ENCODE data around the gene SP140L.
"Not testable (repeated sequence)": the region's sequence is repeated elsewhere in the genome, so short reads cannot be mapped to it uniquely, and the experiment has no call there.

SP140L gene

DNA sequence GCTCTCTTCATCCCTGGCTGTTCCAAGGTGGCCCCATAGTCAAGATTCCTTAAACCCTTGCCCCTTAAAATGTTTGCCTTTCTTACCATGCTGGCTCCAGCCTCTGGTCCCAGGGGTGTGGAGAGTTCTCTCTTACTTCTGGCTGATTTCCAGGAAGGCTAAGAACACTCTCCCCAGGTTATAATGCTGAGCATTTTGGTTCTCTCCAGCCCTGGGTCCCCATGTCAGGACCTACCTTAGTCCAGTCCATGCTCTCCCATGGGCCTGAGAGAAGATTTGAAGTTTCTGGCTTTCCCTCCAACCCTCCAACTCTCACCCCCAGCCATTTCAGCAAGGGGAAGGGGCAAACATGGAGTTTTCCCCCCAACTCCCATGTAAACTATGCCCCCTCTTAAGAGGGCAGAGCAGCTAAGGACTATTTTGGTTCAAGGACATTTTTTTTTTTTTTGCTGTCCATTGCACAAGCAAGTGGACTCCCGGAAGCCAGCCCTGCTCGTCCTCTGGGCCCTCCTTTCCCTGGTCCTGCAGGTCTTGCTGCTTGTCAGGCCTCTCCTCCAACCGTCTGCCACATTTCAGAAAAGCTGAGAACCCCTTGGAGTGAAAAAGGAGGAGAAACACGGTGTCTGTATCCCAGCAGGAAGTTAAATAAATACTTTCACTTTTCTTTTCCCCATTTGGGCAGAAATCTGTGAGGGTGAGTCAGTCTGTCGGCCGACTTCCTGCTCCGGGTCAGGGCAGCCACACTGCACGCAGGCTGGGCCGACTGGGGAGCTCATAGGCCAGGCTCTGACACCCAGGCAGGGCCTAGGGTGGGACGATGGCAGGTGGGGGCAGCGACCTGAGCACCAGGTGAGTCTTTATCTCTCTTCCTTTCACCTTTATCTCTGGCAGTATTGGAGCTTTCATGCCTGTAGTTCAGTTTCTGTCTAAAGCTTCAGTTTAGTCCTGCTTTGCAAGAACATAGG, at the start of gene SP140L:
Gene SP140L (plus strand): TSS at position 741 of the 965 bp plus-strand sequence. CDS start 77 bp downstream, at position 818.
- peak; percentile 12 for DNase-seq

DNA sequence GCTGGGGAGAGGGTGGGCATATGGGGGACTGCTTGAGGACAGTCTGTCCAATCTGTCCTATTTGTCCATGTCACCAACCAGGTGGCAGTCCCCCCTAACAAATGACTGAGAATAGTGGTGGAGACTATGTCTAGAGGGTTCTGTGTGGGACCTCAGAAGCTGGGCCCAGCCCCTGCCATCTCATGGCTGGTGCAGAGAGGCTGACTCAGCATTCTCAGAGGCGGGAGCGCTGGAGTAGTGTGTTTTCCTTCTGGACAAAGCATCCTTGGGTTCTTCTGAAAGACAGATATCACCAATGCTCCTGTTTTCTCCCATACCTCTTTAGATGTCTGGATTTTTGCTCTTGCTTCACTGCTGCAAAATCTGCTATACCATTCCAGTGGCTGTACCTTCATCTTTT, 44.1 kb upstream of the SP140L start:
- DNase-seq, result no peak

- no peak for DNase-seq
These were observed 40.9 kb upstream of the SP140L start for GRCh38 chr2:230286048-230286447.

- not testable (repeated sequence) for DNase-seq
These were observed 37.7 kb upstream of the SP140L start for GRCh38 chr2:230289311-230289710.

GRCh38 chr2:230295192-230295591, 31.8 kb upstream of the SP140L start:
- DNase-seq, result no peak

- DNase-seq, result no peak
These were observed 30.1 kb upstream of the SP140L start for GRCh38 chr2:230296917-230297316.

GRCh38 chr2:230299618-230300017, 27.4 kb upstream of the SP140L start:
- no peak for DNase-seq

DNA sequence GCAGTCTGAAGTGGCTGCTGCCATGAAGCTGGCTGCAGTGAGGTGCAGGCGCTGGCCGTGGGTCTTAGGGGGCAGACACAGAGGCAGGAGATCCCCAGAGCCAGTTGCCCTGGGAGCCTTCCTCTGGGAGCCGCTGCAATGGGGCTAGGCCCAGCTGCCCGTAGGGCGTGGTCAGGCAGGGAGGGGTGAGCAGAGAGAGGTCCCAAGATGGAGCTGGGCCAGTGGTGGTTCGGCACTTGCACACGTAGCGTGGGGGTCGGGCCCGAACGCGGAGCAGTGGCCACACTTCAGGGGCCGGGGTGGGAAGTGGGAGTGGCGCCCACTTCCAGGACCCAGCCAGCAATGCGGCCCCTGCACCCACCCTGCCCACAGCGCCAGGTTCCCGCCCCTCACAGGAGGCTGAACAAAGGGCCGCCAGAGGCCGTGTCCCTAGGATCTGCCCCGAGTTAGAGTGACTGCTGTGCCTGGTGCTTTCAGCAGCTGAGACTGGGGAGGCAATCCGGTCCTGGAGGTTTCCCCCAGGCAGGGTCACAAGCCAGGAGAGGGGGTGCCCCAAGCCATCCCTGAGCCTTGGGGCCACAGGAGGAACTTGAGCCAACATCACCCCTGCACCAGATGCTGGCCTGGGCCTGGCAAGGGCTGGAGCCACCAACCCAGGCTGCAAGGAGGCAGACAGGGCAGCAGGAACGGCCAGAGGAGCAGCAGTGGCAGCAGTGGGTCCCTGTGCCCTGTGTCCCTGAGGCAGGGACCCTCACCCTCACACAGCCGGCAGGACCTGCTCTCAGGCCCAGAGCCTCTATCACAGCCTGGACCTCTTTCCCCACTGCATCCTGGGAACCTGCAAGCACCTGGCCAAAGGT, 21.3 kb upstream of the SP140L start:
- DNase-seq, result no peak

DNA sequence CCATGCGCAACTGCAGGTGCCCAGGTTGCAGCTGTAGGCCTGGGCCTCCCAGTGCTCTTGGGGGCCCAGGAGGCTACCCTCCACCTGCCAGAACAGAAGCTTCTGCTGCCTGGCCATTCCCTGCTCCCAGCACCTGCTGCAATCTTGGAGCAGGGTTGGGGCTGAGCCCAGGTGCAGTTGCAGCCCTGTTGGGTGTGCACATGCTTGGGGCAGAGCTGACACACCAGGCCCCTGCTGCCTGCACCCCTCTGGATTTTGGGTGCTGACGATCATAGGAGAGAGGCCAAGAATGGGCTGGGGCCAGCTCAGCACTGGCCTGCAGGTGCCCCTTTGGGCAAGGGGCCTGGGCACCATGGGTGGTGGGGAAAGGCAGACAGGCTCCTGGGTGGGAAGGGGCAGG, 20.5 kb upstream of the SP140L start:
- no peak for DNase-seq

GRCh38 chr2:230307485-230307884, 19.5 kb upstream of the SP140L start:
- DNase-seq, result no peak

DNA sequence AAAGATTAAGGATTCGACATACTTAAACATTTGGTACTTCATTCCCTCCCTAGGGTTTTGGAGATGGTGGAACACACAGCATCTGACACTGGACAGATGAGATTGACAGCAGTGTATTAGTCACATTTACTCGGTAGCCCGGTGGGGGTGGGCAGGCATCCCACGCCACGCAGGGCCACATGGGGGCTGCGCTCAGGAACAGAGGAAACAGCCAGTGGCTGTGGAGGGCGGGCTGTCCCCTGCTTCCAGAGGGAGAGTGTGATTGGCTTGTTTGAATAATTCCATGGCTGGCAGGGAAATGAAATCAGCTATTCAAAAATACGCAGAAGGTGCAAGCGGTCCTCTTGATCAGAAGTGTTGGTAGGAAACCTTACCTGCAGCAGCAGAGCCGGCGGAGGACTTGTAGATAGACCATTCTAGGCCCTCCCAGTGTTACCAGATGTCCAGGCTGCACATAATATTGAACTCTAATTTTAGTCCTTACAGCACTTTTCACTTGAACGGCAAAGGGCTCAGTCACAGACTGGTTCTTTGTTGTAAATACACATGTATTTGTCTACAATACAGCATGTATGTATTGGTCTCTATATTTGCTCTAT, 18.5 kb upstream of the SP140L start:
- DNase-seq, result no peak

GRCh38 chr2:230310792-230311191, 16.2 kb upstream of the SP140L start:
- not testable (repeated sequence) for DNase-seq

- not testable (repeated sequence) for DNase-seq
These were observed 15.4 kb upstream of the SP140L start for GRCh38 chr2:230311634-230312033.

GRCh38 chr2:230312638-230313037, 14.4 kb upstream of the SP140L start:
- DNase-seq, result no peak

GRCh38 chr2:230317366-230317765, 9.6 kb upstream of the SP140L start:
- no peak for DNase-seq

- DNase-seq, result no peak
These were observed 8.5 kb upstream of the SP140L start for GRCh38 chr2:230318190-230319121.

GRCh38 chr2:230319211-230319862, 7.7 kb upstream of the SP140L start:
- no peak for DNase-seq

- no peak for DNase-seq
These were observed 6.0 kb upstream of the SP140L start for GRCh38 chr2:230321031-230321430.

DNA sequence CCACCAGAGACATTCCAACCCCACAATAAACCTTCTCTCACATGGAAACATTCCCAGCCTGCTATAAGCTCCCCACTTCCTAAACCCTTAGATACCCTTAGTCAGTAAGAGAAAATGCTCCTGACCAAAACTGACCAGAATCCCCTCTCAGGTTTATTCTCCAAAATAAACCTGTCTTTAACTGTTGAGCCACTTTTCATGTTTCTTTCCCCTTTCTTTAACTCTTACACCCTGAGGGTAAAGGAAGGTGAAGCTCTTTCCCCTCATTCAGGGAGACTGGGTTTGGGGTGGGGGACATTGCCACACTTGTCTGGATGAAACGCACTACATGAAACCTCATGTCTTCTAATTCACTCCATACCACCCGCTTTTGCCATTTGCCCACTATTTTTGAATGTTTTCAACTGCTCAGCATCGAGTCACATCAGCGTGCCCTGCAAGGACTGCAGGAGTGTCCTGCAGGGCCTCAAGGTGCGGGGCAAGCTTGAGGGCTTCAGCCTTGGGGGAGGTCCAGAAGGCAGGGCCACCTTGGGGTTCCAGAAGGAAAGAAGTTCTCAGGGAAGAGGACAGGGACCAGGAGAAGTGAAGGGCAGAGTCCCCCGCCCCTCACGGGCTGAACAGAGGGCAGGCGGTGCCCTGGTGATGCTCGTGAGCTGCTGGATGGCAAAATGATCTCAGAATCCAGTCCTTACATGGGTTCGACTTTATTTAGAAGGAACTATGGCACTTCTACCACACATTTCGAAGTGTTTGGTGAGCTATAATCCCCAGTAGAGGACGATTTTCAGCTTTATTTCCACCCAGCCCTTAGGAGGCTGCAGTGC, 4.2 kb upstream of the SP140L start:
- no peak for DNase-seq

- no peak for DNase-seq
These were observed 3.4 kb upstream of the SP140L start for GRCh38 chr2:230323385-230324106.

Data from NCI-H69 (cell line).